Measurements from ENCODE around the gene UBALD2. TPM values are rescaled to one million over a fixed set of nuclear protein-coding genes. Genes with fewer than 3 reads are reported as not detected.
"Not testable (repeated sequence)": the region's sequence is repeated elsewhere in the genome, so short reads cannot be mapped to it uniquely, and the experiment has no call there.

UBALD2 gene
- total RNA-seq, 1 experiment from 2014 or later: 109 TPM

GRCh38 chr17:76241204-76241538 lies 24.0 kb upstream of the UBALD2 start:
- CTCF ChIA-PET: interaction anchor here (0.8 kb wide), 1 partner anchor 123 kb away, joined by 4 read pairs; no protein-coding TSS in a partner anchor
- intact Hi-C loops (cut with micrococcal nuclease): no loop called here
- H3K27ac Mint-ChIP-seq (ENCODE audit: low read depth, unreplicated experiment): no peak overlapping the region

GRCh38 chr17:76241691-76242255 lies 23.4 kb upstream of the UBALD2 start:
- no peak overlapping the region for H3K27ac Mint-ChIP-seq (ENCODE audit: low read depth, unreplicated experiment)
- H3K27me3 Mint-ChIP-seq (ENCODE audit: insufficient read depth, unreplicated experiment): peaks cover 10% of the 10 kb centered on the region
- no peak for DNase-seq (ENCODE audit: unreplicated experiment)
- peak overlapping the region; percentile 71 for H3K4me3 Mint-ChIP-seq (ENCODE audit: unreplicated experiment)
- ChIA-PET CTCF (interaction anchor here (0.8 kb wide), 1 partner anchor 123 kb away, joined by 4 read pairs; no protein-coding TSS in a partner anchor), POLR2A (interaction anchor here (0.9 to 1.2 kb wide), 2 partner anchors 21 to 23 kb away, joined by 4 read pairs; no protein-coding TSS in a partner anchor)
- BruUV-seq (replicated peaks): no TSS peak
- TF ChIP-seq CTCF (IDR thresholded peaks at IDR 0.05; ENCODE audit: unreplicated experiment): no peak
- intact Hi-C loops (cut with micrococcal nuclease): no loop called here
- H3K9me3 Mint-ChIP-seq (ENCODE audit: unreplicated experiment): no peaks in the 10 kb centered on the region
- H3K4me1 Mint-ChIP-seq (ENCODE audit: insufficient read depth, unreplicated experiment): peaks cover 6% of the 10 kb centered on the region
- H3K36me3 Mint-ChIP-seq (ENCODE audit: insufficient read depth, unreplicated experiment): no peaks in the 10 kb centered on the region

More at GRCh38 chr17:76241204-76241538, 24.0 kb upstream of the UBALD2 start:
- Mint-ChIP-seq H3K36me3 (ENCODE audit: insufficient read depth, unreplicated experiment) (no peaks in the 10 kb centered on the region), H3K9me3 (ENCODE audit: unreplicated experiment) (no peaks in the 10 kb centered on the region), H3K4me1 (ENCODE audit: insufficient read depth, unreplicated experiment) (peaks cover 6% of the 10 kb centered on the region), H3K4me3 (ENCODE audit: unreplicated experiment) (peak overlapping the region; percentile 71), H3K27me3 (ENCODE audit: insufficient read depth, unreplicated experiment) (peaks cover 10% of the 10 kb centered on the region)
- DNase-seq (ENCODE audit: unreplicated experiment): no peak
- POLR2A ChIA-PET: interaction anchor here (0.9 to 1.2 kb wide), 2 partner anchors 22 to 23 kb away, joined by 4 read pairs; no protein-coding TSS in a partner anchor
- BruUV-seq (replicated peaks): no TSS peak
- TF ChIP-seq CTCF (IDR thresholded peaks at IDR 0.05; ENCODE audit: unreplicated experiment): no peak

- H3K4me1 Mint-ChIP-seq (ENCODE audit: insufficient read depth, unreplicated experiment): peaks cover 15% of the 10 kb centered on the region
- intact Hi-C loops (cut with micrococcal nuclease): no loop called here
- TF ChIP-seq CTCF (IDR thresholded peaks at IDR 0.05; ENCODE audit: unreplicated experiment): no peak
- ChIA-PET CTCF (no interaction called here), POLR2A (interaction anchor here (0.5 to 1.2 kb wide), 2 partner anchors 8 to 169 kb away, joined by 3 to 8 read pairs; no protein-coding TSS in a partner anchor)
- no peak for DNase-seq (ENCODE audit: unreplicated experiment)
- H3K9me3 Mint-ChIP-seq (ENCODE audit: unreplicated experiment): no peaks in the 10 kb centered on the region
- no TSS peak for BruUV-seq (replicated peaks)
- no peak overlapping the region for H3K27ac Mint-ChIP-seq (ENCODE audit: low read depth, unreplicated experiment)
- no peaks in the 10 kb centered on the region for H3K36me3 Mint-ChIP-seq (ENCODE audit: insufficient read depth, unreplicated experiment)
- no peak overlapping the region for H3K4me3 Mint-ChIP-seq (ENCODE audit: unreplicated experiment)
- peaks cover 10% of the 10 kb centered on the region for H3K27me3 Mint-ChIP-seq (ENCODE audit: insufficient read depth, unreplicated experiment)
These were observed 21.1 kb upstream of the UBALD2 start for GRCh38 chr17:76243826-76244679.

- intact Hi-C loops (cut with micrococcal nuclease); DNase-seq (ENCODE audit: unreplicated experiment); H3K9me3 Mint-ChIP-seq (ENCODE audit: unreplicated experiment); CTCF ChIA-PET; H3K27ac Mint-ChIP-seq (ENCODE audit: low read depth, unreplicated experiment); H3K4me3 Mint-ChIP-seq (ENCODE audit: unreplicated experiment); BruUV-seq (replicated peaks); H3K36me3 Mint-ChIP-seq (ENCODE audit: insufficient read depth, unreplicated experiment): not testable (repeated sequence)
- POLR2A ChIA-PET: interaction anchor here (1.1 kb wide), 1 partner anchor 20 kb away, joined by 3 read pairs; no protein-coding TSS in a partner anchor
- H3K4me1 Mint-ChIP-seq (ENCODE audit: insufficient read depth, unreplicated experiment): peaks cover 15% of the 10 kb centered on the region
- H3K27me3 Mint-ChIP-seq (ENCODE audit: insufficient read depth, unreplicated experiment): peaks cover 10% of the 10 kb centered on the region
These were observed 20.4 kb upstream of the UBALD2 start for GRCh38 chr17:76244721-76245120.
